Thyroid gland (tissue), 4 donors: ENCODE measurements around the gene TIMM17A. TPM values are rescaled to one million over a fixed set of nuclear protein-coding genes. Genes with fewer than 3 reads are reported as not detected.
A peak's percentile ranks its signal among the peaks of the same experiment; 100 is the strongest.

ENCODE experiments used
- DNase-seq, 2 donors: peaks; one replicate each; pipeline ENCODE4 v3.0.0-alpha.2; 2019
- H3K27ac ChIP-seq, 3 donors: fragments of 200-600 bp; sonication (generic); 1 replicate in 2 of 3; 2 replicates in 1 of 3; pipeline ENCODE4 v1.5.1; 2016 to 2019; ENCODE audit warnings: mild to moderate bottlenecking in 1 of 3, moderate library complexity in 1 of 3
- H3K27me3 ChIP-seq: fragments of 200-600 bp; sonication (generic); one replicate; pipeline ENCODE4 v1.5.1; 2019
- H3K36me3 ChIP-seq, 2 donors: fragments of 200-600 bp; sonication (generic); one replicate each; pipeline ENCODE4 v1.5.1; 2016 to 2019
- H3K4me1 ChIP-seq, 2 donors: fragments of 200-600 bp; sonication (generic); one replicate each; pipeline ENCODE4 v1.5.1; 2017 to 2019
- H3K4me3 ChIP-seq, 3 donors: fragments of 200-600 bp; sonication (generic); replicated peaks in 1 of 3; 1 replicate in 2 of 3; 2 replicates in 1 of 3; pipeline ENCODE4 v1.5.1; 2016; ENCODE audit warnings: mild to moderate bottlenecking in 1 of 3
- H3K9me3 ChIP-seq: fragments of 200-600 bp; sonication (generic); one replicate; pipeline ENCODE4 v1.5.1; 2017
- POLR2A ChIP-seq, 2 donors: fragments of 450-650 bp; IDR thresholded peaks; one replicate each; pipeline ENCODE4 v1.6.1; 2017; ENCODE audit warnings: antibody characterized with exemption in 2 of 2, mild to moderate bottlenecking in 2 of 2, moderate library complexity in 1 of 2
- WGBS, 2 donors: methylation state at CpG; one replicate each; pipeline ENCODE4 v1.1.5; 2017; 5-methylcytosine and 5-hydroxymethylcytosine counted together
- intact Hi-C: fragments of 100-400 bp; cut with DNase I; formaldehyde crosslinking; loops from one replicate; pipeline ENCODE4 v1.15.1; 2023
- total RNA-seq, 4 donors: library from RNA; depleted of rRNA; stranded (reverse); fragments of >200 nt; gene quantifications; one replicate each; pipeline ENCODE4 v1.2.3, GENCODE V29; 2016
- TF ChIP-seq, protein P1 (sequence below), 6 experiments: fragments of 200-600 bp in 3 of 6; fragments of 450-650 bp in 3 of 6; sonication (generic) in 3 of 6; IDR thresholded peaks; one replicate each; pipeline ENCODE4 v1.5.1; 2016 to 2019; ENCODE audit warnings: antibody characterized with exemption in 6 of 6, mild to moderate bottlenecking in 2 of 6, inconsistent platforms in 1 of 6, moderate library complexity in 1 of 6

TIMM17A gene
- total RNA-seq, result 10 to 100 TPM; 34.7 to 46.8 (median 40.1) TPM

DNA sequence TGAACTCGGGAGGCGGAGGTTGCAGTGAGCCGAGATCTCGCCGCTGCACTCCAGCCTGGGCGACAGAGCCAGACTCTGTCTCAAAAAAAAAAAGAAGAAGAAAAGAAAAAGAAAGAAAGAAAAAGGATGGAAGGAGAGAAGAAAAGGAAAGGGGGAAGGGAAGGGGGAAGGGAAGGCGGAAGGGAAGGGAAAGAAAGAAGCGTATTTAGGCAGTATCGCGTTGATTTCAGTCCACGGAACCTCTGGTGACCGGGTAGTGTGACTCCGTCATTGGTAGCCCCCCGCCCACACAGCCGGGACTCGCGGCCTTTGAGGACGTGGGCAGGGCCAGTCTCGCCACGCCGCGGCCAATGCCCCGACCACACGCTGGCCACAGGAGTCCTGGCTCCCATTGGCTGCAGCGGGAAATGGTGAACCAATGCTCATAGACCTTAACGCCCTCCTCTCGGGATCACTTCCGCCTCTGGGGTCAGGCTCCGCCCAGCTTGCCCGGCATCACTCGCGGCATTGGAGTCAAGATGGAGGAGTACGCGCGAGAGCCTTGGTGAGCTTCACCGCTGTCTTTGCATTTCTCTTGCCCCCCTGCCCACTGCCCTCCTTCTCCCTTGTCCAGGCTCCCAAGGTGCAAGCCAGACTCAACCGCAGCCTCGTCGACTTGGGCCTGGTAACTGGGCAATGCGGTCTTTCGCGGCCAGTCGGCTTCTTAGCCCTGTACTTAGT, at the start of gene TIMM17A:
TSS of gene TIMM17A (plus strand) at position 495 of the 720 bp plus-strand sequence. CDS start at position 519, 24 bp downstream.
- peak; percentile 99 for DNase-seq
- Histone ChIP-seq H3K4me1 (peaks cover 5 to 9% of the 10 kb centered on the region in 2 donors), H3K27ac (peak within 1 kb of the TSS; percentile 71 to 94 (median 93)), H3K4me3 (peak within 1 kb of the TSS; percentile 76 to 88 (median 85)), H3K9me3 (no peaks in the 10 kb centered on the region), H3K36me3 (peaks cover 19 to 27% of the 10 kb centered on the region in 2 donors), H3K27me3 (no peaks in the 10 kb centered on the region)
- 1 to 2% methylated on average over 29 to 42 of the region's 43 CpGs for WGBS, 2 donors
- intact Hi-C loops, result no loop called here
- TF ChIP-seq POLR2A (IDR thresholded peaks at IDR 0.05), result peak; percentile 27 to 94
- TF ChIP-seq, protein P1, sequence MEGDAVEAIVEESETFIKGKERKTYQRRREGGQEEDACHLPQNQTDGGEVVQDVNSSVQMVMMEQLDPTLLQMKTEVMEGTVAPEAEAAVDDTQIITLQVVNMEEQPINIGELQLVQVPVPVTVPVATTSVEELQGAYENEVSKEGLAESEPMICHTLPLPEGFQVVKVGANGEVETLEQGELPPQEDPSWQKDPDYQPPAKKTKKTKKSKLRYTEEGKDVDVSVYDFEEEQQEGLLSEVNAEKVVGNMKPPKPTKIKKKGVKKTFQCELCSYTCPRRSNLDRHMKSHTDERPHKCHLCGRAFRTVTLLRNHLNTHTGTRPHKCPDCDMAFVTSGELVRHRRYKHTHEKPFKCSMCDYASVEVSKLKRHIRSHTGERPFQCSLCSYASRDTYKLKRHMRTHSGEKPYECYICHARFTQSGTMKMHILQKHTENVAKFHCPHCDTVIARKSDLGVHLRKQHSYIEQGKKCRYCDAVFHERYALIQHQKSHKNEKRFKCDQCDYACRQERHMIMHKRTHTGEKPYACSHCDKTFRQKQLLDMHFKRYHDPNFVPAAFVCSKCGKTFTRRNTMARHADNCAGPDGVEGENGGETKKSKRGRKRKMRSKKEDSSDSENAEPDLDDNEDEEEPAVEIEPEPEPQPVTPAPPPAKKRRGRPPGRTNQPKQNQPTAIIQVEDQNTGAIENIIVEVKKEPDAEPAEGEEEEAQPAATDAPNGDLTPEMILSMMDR (IDR thresholded peaks at IDR 0.05), result no peak

DNA sequence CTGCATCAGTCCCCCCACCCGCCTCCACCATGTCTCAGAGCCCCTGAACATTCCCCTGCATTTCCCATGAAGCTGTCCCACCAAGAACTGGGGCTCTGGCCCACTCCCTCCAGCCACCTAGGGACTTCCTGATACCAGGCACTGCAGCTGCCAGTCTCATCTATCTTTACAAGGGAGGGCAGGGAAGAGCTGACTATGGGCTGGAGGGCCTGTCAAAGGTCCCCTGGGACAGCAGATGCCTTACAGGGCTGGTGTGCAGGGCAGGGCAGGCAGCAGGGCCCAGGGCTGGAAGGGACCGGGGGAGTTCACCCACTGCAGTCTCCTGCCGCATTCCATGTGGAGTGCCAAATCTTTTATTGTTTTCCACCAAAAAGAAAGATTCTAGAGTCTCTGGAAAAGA, 49.0 kb upstream of the TIMM17A start:
- Histone ChIP-seq H3K9me3 (no peaks in the 10 kb centered on the region), H3K36me3 (no peaks in the 10 kb centered on the region), H3K27ac (peak overlapping the region; percentile 88 to 98 (median 96)), H3K4me1 (peaks cover 50 to 66% of the 10 kb centered on the region in 2 donors), H3K4me3 (no peak overlapping the region), H3K27me3 (no peaks in the 10 kb centered on the region)
- intact Hi-C loops, result no loop called here
- TF ChIP-seq POLR2A (IDR thresholded peaks at IDR 0.05), result no peak
- TF ChIP-seq, protein P1 (IDR thresholded peaks at IDR 0.05), result no peak
- no peak for DNase-seq
- 85 to 96% methylated on average over 3 of the region's 3 CpGs for WGBS, 2 donors

- no peak overlapping the region for H3K4me3 ChIP-seq
- H3K27ac ChIP-seq, result peak overlapping the region; percentile 88 to 98 (median 96)
- DNase-seq, result peak; percentile 75 to 82
- no peaks in the 10 kb centered on the region for H3K36me3 ChIP-seq
- intact Hi-C loops, result no loop called here
- H3K9me3 ChIP-seq, result no peaks in the 10 kb centered on the region
- no peaks in the 10 kb centered on the region for H3K27me3 ChIP-seq
- peaks cover 43 to 57% of the 10 kb centered on the region in 2 donors for H3K4me1 ChIP-seq
- peak in 1 of 2 donors; percentile 52 for TF ChIP-seq POLR2A (IDR thresholded peaks at IDR 0.05)
- TF ChIP-seq, protein P1 (IDR thresholded peaks at IDR 0.05), result no peak
- 51 to 66% methylated on average over 3 to 6 of the region's 6 CpGs for WGBS, 2 donors
Observed at GRCh38 chr1:201907621-201908020, 47.7 kb upstream of the TIMM17A start.

DNA sequence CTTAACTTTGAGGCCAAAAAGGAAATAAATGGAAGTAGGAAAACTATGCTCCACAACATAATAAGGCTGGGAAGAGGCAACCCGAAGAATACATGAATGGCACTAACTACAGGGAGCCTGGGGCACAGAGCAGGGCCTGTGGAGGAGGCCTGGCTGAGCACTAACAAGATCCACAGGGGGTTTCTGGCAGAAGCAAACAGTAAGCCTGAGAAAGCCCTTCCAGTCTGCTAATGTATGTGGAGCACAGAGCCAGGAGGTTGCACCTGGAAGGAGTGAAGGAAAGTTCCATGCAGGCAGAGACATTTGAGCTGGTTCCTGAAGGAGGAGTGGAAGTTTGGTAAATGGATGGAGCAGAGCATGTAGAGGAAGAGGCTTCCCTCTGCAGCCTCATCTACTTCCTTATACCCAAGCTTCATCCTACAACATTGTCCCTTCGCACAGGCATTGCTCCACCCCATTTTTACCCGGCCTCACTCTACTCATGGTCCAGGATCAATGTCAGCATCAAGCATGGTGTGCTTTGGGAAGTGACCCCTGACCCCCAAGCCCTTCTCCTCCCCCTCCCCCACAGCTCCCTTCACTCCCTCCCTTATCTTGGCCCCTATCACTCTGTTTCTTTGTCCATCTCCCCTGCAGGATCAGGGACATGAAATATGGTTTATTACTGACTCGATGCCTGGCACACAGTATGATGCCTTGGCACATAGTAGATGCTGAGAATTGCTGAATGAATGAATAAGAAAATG, 43.3 kb upstream of the TIMM17A start:
- WGBS, 2 donors, result 83 to 85% methylated on average over 4 of the region's 4 CpGs
- Histone ChIP-seq H3K36me3 (no peaks in the 10 kb centered on the region), H3K9me3 (no peaks in the 10 kb centered on the region), H3K27me3 (no peaks in the 10 kb centered on the region), H3K4me3 (no peak overlapping the region), H3K27ac (peak overlapping the region in 2 of 3 donors; percentile 24 to 61), H3K4me1 (peaks cover 10 to 27% of the 10 kb centered on the region in 2 donors)
- intact Hi-C loops, result no loop called here
- DNase-seq, result no peak
- TF ChIP-seq POLR2A (IDR thresholded peaks at IDR 0.05), result no peak
- TF ChIP-seq, protein P1 (IDR thresholded peaks at IDR 0.05), result no peak
